ENCODE results near the gene TK2. TPM values are rescaled to one million over a fixed set of nuclear protein-coding genes. Genes with fewer than 3 reads are reported as not detected.
A peak's percentile ranks its signal among the peaks of the same experiment; 100 is the strongest.
"Not testable (repeated sequence)": the region's sequence is repeated elsewhere in the genome, so short reads cannot be mapped to it uniquely, and the experiment has no call there.

TK2 gene
- total RNA-seq, 1 donor from 2014 or later: 8.4 TPM

DNA sequence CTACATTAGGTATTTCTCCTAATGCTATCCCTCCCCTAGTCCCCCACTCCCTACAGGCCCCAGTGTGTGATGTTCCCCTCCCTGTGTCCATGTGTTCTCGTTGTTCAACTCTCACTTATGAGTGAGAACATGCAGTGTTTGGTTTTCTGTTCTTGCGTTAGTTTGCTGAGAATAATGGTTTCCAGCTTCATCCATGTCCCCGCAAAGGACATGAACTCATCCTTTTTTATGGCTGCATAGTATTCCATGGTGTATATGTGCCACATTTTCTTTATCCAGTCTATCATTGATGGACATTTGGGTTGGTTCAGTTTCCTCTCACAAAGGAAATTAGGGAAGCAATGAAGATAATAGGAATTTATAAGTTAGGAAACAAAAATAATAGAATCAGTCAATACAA lies 17.3 kb upstream of the TK2 start:
- DNase-seq (ENCODE audit: low spot score); H3K9me3 Mint-ChIP-seq; H3K27me3 Mint-ChIP-seq (ENCODE audit: insufficient read depth); intact Hi-C loops (cut with micrococcal nuclease); H3K4me3 Mint-ChIP-seq: not testable (repeated sequence)
- H3K27ac Mint-ChIP-seq: peak overlapping the region; percentile 18
- peaks cover 60% of the 10 kb centered on the region for H3K36me3 Mint-ChIP-seq (ENCODE audit: low read depth)
- H3K4me1 Mint-ChIP-seq (ENCODE audit: low read depth): peaks cover 54% of the 10 kb centered on the region

DNA sequence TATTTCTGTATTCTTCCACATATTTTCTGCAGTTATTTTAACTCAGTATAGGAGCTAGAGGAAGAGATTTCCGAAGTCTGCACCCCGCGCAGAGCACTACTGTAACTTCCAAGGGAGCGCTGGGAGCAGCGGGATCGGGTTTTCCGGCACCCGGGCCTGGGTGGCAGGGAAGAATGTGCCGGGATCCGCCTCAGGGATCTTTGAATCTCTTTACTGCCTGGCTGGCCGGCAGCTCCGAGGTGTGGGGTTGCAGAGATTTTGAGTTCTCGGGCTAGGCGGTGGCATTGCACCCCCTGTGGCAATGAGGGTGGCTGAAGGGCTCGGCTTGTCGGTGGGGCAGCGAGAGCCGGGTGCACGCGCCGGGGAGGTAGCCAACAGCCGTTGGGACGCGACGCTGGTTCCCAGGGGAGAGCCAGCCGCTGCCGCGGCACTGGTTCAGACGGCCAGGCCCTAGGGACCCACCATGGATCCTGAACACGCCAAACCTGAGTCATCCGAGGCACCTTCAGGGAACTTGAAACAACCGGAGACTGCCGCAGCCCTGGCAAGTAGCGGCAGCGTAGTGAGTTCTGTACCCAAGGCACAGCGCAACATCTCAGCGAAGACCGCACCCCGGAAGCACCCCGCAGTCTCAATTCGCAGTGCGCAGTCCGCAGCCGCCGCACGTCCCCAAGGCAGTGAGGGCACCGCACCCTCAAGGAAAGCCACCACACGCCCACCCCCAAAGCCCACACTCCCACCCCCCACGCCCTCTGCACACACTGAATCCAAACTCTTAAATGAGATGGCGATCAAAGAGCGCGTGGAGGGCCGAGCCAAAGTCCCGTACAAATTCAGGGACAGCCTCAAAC lies 16.4 kb upstream of the TK2 start, which contains the start of gene CMTM1:
TSS of gene CMTM1 (plus strand) at position 389 of the 851 bp plus-strand sequence. CDS start at position 464, 75 bp downstream.
- DNase-seq (ENCODE audit: low spot score): no peak
- Mint-ChIP-seq H3K9me3 (peaks cover 3% of the 10 kb centered on the region), H3K4me1 (ENCODE audit: low read depth) (peaks cover 60% of the 10 kb centered on the region), H3K36me3 (ENCODE audit: low read depth) (peaks cover 61% of the 10 kb centered on the region), H3K4me3 (no peak within 1 kb of the TSS), H3K27ac (peak within 1 kb of the TSS; percentile 18), H3K27me3 (ENCODE audit: insufficient read depth) (no peaks in the 10 kb centered on the region)
- intact Hi-C loops (cut with micrococcal nuclease): no loop called here

DNA sequence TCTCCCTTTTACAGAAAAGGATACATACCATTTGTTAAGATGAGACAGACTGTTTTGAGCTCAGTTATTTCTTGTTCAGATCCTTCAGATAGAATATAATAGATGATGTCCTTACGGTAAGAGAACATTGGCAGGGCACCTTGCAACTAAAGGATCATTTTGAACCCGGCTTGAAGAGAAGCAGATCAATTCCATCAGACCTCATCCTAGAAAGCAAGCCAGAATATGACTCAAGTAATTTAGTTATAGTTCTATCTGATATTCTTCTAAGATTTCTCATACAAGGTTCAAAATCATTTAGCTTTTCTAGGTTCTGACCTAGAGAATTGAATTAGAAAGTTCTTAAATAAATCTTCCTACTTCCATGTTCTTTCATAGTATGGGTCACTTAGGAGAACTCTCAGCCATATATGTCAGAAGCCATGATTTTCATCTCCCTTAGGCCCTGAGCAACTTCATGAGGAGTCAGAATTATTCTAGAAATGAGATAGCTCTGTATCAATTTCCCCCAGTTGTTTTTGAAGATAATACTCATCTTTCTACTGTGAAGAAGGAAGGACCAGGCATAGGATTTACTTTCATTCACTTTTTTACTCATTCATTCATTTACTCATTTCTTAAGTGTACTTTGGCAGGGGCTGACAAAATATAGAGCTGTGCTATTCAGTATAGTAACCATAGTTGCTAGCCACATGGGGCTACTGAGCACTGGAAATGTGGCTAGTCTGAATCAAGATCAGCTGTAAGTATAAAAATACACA lies 13.8 kb upstream of the TK2 start:
- intact Hi-C loops (cut with micrococcal nuclease): loop anchor here (1.0 to 2.0 kb wide), 6 partner anchors 11 to 46 kb away; partner anchors contain the start of genes CKLF and CMTM3
- Mint-ChIP-seq H3K27ac (peak overlapping the region; percentile 70), H3K4me3 (no peak overlapping the region), H3K9me3 (peaks cover 3% of the 10 kb centered on the region), H3K36me3 (ENCODE audit: low read depth) (peaks cover 62% of the 10 kb centered on the region), H3K4me1 (ENCODE audit: low read depth) (peaks cover 69% of the 10 kb centered on the region), H3K27me3 (ENCODE audit: insufficient read depth) (no peaks in the 10 kb centered on the region)
- no peak for DNase-seq (ENCODE audit: low spot score)

DNA sequence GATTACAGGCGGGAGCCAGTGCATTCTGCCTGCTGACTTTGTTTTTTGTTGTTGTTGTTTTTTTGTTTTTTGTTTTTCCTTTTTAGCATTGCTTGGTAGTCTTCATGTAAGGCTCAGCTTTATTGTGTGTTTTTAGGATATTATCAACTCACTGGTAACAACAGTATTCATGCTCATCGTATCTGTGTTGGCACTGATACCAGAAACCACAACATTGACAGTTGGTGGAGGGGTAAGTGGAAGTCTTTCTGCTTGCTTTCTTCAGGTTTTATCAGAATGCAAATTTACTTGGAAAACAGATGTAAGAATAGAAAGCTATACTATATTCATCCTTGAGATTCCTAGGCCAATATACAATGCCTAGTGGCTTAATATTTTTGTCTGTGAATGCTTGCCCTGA lies 13.1 kb upstream of the TK2 start:
- peaks cover 3% of the 10 kb centered on the region for H3K9me3 Mint-ChIP-seq
- H3K4me1 Mint-ChIP-seq (ENCODE audit: low read depth): peaks cover 77% of the 10 kb centered on the region
- peak overlapping the region; percentile 21 for H3K4me3 Mint-ChIP-seq
- H3K27me3 Mint-ChIP-seq (ENCODE audit: insufficient read depth): no peaks in the 10 kb centered on the region
- intact Hi-C loops (cut with micrococcal nuclease): loop anchor here (1.0 kb wide), 1 partner anchor 11 kb away; the partner anchor contains the start of gene CKLF
- no peak for DNase-seq (ENCODE audit: low spot score)
- H3K36me3 Mint-ChIP-seq (ENCODE audit: low read depth): peaks cover 68% of the 10 kb centered on the region
- H3K27ac Mint-ChIP-seq: peak overlapping the region; percentile 42

DNA sequence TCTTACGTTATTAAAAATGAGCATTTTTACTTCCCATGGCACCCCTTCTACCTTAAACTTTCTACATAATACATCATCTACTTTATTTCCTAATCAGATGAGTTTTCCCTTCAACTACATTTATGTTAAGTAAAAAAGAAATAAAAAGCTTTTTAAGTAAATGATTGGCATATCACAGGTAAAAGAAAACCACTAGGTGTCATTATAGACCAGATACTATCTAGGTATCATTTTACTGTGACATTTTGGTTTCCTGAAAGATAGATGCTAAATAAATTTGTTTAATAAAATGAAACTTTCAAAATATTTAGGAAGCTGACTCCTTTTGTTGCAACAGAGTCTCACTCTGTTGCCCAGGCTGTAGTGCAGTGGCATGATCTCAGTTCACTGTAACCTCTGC lies 12.5 kb upstream of the TK2 start:
- no peak overlapping the region for H3K27ac Mint-ChIP-seq
- peaks cover 65% of the 10 kb centered on the region for H3K36me3 Mint-ChIP-seq (ENCODE audit: low read depth)
- H3K4me3 Mint-ChIP-seq: no peak overlapping the region
- no peak for DNase-seq (ENCODE audit: low spot score)
- no peaks in the 10 kb centered on the region for H3K27me3 Mint-ChIP-seq (ENCODE audit: insufficient read depth)
- H3K9me3 Mint-ChIP-seq: peaks cover 3% of the 10 kb centered on the region
- intact Hi-C loops (cut with micrococcal nuclease): no loop called here
- peaks cover 78% of the 10 kb centered on the region for H3K4me1 Mint-ChIP-seq (ENCODE audit: low read depth)

DNA sequence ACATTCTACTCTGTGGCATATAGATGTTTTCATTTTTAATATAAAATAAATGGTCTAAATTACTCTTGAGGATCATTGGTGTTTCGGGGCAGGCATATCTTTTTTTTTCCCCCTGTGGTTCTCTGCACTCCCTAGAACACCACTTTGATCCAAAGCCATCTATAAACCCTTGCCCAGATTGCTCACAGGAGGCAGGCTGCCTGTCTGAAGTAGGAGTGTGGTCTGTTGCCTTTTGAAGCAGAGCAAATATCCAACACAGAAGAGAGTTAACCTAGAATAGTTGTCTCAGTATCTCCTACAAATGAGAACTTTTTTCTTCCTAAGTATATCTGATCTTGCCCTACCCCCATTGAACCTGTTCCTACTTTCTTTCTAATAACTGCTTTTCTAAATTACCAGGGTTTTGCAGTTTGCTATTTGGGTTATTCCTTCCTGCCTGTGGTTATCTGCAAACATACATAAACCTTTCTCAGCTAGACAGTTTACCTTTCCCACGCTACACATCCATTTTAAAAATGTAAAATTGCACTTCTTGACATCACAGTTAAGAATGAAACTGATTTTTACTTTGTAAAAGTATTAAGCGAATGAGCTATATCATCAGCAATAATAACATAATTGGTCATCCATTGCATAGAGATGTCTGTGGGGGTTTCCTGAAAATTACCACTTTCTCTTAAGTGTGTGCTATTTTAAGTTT lies 11.6 kb upstream of the TK2 start:
- H3K9me3 Mint-ChIP-seq: no peaks in the 10 kb centered on the region
- intact Hi-C loops (cut with micrococcal nuclease): loop anchor here (1.0 kb wide), 1 partner anchor 47 kb away; no protein-coding TSS in a partner anchor
- peak overlapping the region; percentile 84 for H3K27ac Mint-ChIP-seq
- no peaks in the 10 kb centered on the region for H3K27me3 Mint-ChIP-seq (ENCODE audit: insufficient read depth)
- DNase-seq (ENCODE audit: low spot score): no peak
- H3K4me3 Mint-ChIP-seq: peak overlapping the region; percentile 50
- peaks cover 82% of the 10 kb centered on the region for H3K4me1 Mint-ChIP-seq (ENCODE audit: low read depth)
- peaks cover 59% of the 10 kb centered on the region for H3K36me3 Mint-ChIP-seq (ENCODE audit: low read depth)

DNA sequence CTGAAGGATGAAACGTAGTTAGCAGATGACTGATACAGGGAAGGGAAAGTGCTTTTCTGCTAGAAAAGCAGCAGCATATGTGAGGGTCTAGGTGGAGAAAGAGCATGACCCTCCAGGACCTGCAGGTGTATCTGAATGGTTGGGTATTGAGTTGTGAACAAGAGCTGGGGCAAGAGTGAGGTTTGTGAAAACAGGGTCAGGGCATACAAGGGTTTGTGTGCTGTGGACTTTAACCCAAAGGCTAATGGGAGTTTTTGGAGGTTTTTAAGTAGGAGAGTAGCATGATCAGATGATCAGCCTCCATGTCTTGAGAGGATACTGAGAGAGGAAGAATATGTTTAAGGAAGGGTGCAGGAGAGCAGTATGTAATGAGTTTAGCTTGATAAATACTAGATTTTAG lies 10.2 kb upstream of the TK2 start:
- Mint-ChIP-seq H3K27ac (peak overlapping the region; percentile 79), H3K4me3 (peak overlapping the region; percentile 21), H3K27me3 (ENCODE audit: insufficient read depth) (no peaks in the 10 kb centered on the region), H3K4me1 (ENCODE audit: low read depth) (peaks cover 92% of the 10 kb centered on the region), H3K9me3 (no peaks in the 10 kb centered on the region), H3K36me3 (ENCODE audit: low read depth) (peaks cover 65% of the 10 kb centered on the region)
- intact Hi-C loops (cut with micrococcal nuclease): no loop called here
- no peak for DNase-seq (ENCODE audit: low spot score)

DNA sequence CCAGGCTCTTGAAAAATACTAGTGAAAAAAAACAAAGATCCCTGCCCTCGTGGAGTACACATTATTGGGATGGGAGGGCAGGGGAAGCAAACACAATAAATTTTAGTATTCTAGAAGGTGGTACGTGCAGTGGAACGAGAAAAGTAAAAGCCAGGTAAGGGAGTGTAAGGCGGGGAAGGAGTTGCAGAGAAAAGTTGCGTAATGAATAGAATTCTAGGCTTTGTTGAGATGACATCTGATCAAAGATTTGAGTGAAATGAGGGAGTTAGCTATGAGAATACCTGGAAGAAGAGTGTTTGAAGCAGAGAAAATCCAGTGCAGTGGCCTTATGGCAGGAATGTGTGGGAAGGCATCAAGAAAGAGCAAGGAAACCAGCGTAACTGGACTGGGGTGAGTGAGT lies 4.6 kb upstream of the TK2 start:
- Mint-ChIP-seq H3K9me3 (no peaks in the 10 kb centered on the region), H3K4me1 (ENCODE audit: low read depth) (peaks cover 82% of the 10 kb centered on the region), H3K4me3 (peak overlapping the region; percentile 99), H3K27me3 (ENCODE audit: insufficient read depth) (peaks cover 2% of the 10 kb centered on the region), H3K27ac (peak overlapping the region; percentile 49), H3K36me3 (ENCODE audit: low read depth) (peaks cover 50% of the 10 kb centered on the region)
- intact Hi-C loops (cut with micrococcal nuclease): loop anchor here (5.0 kb wide), 1 partner anchor 318 kb away; no protein-coding TSS in a partner anchor
- no peak for DNase-seq (ENCODE audit: low spot score)

DNA sequence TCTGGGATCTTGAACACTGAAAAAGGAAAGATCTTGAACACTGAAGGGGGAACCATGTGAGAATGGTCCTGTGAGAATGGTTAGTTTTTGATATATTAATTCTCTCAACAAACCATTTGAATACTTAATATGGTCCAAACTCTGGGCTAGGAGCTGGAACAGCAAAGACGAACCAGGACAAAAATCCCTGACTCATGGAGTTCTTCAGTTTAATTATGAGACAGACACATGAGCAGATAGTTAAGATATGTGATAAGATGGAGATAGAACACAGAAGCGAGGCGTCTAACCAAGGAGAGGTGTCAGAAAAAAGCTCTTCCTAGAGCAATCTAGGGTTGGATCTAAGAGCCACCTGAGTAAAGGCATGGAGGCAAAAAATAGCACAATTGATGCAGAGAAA lies 4.1 kb upstream of the TK2 start:
- Mint-ChIP-seq H3K4me3 (peak overlapping the region; percentile 99), H3K27ac (peak overlapping the region; percentile 95), H3K36me3 (ENCODE audit: low read depth) (peaks cover 46% of the 10 kb centered on the region), H3K9me3 (no peaks in the 10 kb centered on the region), H3K27me3 (ENCODE audit: insufficient read depth) (peaks cover 2% of the 10 kb centered on the region), H3K4me1 (ENCODE audit: low read depth) (peaks cover 82% of the 10 kb centered on the region)
- intact Hi-C loops (cut with micrococcal nuclease): loop anchor here (5.0 kb wide), 1 partner anchor 318 kb away; no protein-coding TSS in a partner anchor
- no peak for DNase-seq (ENCODE audit: low spot score)

DNA sequence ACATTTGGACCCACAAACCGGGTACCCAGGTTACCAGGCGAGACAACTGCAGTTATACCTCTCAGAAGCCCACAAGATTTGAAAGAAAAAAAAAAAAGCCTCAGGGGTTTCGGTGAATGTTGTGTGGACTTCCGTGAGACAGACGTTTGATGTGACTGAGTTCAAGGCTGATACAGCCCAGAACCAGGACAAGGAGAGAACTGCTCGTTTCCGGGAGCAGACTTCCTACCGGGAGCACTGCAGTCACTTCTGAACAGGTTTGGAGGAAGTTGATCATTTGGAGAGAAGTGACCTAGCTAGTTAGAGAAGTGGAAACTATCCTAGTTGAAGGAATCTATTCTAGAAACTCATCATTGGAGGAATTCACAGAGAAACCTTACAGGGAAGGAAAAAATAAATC lies 3.3 kb upstream of the TK2 start:
- peaks cover 82% of the 10 kb centered on the region for H3K4me1 Mint-ChIP-seq (ENCODE audit: low read depth)
- DNase-seq (ENCODE audit: low spot score): no peak
- H3K36me3 Mint-ChIP-seq (ENCODE audit: low read depth): peaks cover 40% of the 10 kb centered on the region
- intact Hi-C loops (cut with micrococcal nuclease): loop anchor here (5.0 kb wide), 1 partner anchor 319 kb away; no protein-coding TSS in a partner anchor
- H3K27ac Mint-ChIP-seq: peak overlapping the region; percentile 95
- no peaks in the 10 kb centered on the region for H3K9me3 Mint-ChIP-seq
- H3K27me3 Mint-ChIP-seq (ENCODE audit: insufficient read depth): peaks cover 2% of the 10 kb centered on the region
- peak overlapping the region; percentile 99 for H3K4me3 Mint-ChIP-seq

DNA sequence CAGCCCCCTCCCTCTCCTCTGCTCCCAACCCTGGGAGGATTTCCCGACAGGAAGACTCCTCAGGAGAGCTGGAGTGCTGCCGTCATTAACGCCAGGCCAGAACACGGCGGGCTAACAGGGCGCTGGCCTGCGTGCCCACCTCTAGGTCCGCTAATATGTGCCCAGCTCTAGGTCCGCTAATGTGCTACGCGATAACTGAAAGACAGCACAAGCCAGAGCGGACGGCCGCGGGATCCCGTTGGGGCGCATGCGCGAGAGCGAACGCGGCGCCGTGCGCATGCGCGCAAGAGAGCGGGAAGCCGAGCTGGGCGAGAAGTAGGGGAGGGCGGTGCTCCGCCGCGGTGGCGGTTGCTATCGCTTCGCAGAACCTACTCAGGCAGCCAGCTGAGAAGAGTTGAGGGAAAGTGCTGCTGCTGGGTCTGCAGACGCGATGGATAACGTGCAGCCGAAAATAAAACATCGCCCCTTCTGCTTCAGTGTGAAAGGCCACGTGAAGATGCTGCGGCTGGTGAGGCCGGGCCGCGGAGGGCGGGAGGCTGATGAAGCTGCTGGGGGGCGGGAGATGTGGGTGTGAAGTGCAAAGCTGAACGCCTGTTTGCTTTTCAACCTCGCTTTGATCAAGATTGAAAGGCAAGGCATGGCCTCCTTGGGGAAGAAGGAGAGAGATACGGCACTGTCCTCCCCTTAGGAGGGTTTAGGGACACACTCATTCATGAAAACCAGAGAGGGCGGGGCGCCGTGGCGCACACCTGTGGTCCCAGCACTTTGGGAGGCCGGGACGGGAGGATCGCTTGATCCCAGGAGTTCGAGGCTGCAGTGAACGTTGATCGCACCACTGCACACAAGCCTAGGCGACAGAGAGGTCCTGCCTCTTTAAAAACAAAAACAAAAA lies 2.6 kb upstream of the TK2 start, which contains the start of gene CKLF:
TSS of gene CKLF (plus strand) at position 291 of the 892 bp plus-strand sequence. CDS start at position 431, 140 bp downstream.
- H3K9me3 Mint-ChIP-seq: no peaks in the 10 kb centered on the region
- intact Hi-C loops (cut with micrococcal nuclease): loop anchor here (1.0 to 5.0 kb wide), 7 partner anchors 11 to 320 kb away; partner anchors contain the start of gene CMTM3

More for the DNA sequence above, 2.6 kb upstream of the TK2 start, which contains the start of gene CKLF:
- peaks cover 81% of the 10 kb centered on the region for H3K4me1 Mint-ChIP-seq (ENCODE audit: low read depth)
- H3K27me3 Mint-ChIP-seq (ENCODE audit: insufficient read depth): peaks cover 2% of the 10 kb centered on the region
- peak within 1 kb of the TSS; percentile 99 for H3K4me3 Mint-ChIP-seq
- peaks cover 36% of the 10 kb centered on the region for H3K36me3 Mint-ChIP-seq (ENCODE audit: low read depth)
- peak within 1 kb of the TSS; percentile 95 for H3K27ac Mint-ChIP-seq
- peak; percentile 93 for DNase-seq (ENCODE audit: low spot score)

Measured in activated T-helper 1 cell treated with anti-CD3 and anti-CD28 coated beads, Interleukin-12 subunit alpha, Interleukin-12 subunit beta, Interleukin-2, Interleukin-4 antibody, amounts not matched to agents 30 ng/mL and 10 ng/mL and 1 ng/mL, durations not matched to agents 14 hours and 24 hours and 36 hours (primary cell).